Muscle layer of duodenum (tissue), 2 donors: ENCODE data around the gene THRA.

Experiments
- H3K27ac ChIP-seq: one replicate; pipeline ENCODE4 v1.7.0; 2013; ENCODE audit warnings: mild to moderate bottlenecking, low read length
- H3K27me3 ChIP-seq: one replicate; pipeline ENCODE4 v1.7.0; 2013; ENCODE audit warnings: low read depth, mild to moderate bottlenecking, control low read depth, low read length
- H3K36me3 ChIP-seq, 2 donors: one replicate each; pipeline ENCODE4 v1.7.0; 2013; ENCODE audit warnings: low read length in 2 of 2, control low read depth in 1 of 2, mild to moderate bottlenecking in 1 of 2; ENCODE audit not compliant: insufficient read depth in 2 of 2, control insufficient read depth in 1 of 2
- H3K4me1 ChIP-seq, 2 donors: one replicate each; pipeline ENCODE4 v1.7.0; 2013; ENCODE audit warnings: low read length in 2 of 2, mild to moderate bottlenecking in 2 of 2, control low read depth in 1 of 2, moderate library complexity in 1 of 2; ENCODE audit not compliant: insufficient read depth in 2 of 2, control insufficient read depth in 1 of 2
- H3K4me3 ChIP-seq, 2 donors: one replicate each; pipeline ENCODE4 v1.7.0; 2013; ENCODE audit warnings: low read length in 2 of 2, low read depth in 1 of 2, mild to moderate bottlenecking in 1 of 2
- H3K9me3 ChIP-seq, 2 donors: one replicate each; pipeline ENCODE4 v1.7.0; 2013; ENCODE audit warnings: low read length in 2 of 2, control low read depth in 1 of 2, mild to moderate bottlenecking in 1 of 2; ENCODE audit not compliant: control insufficient read depth in 1 of 2
- donor health status: healthy.

THRA gene

DNA sequence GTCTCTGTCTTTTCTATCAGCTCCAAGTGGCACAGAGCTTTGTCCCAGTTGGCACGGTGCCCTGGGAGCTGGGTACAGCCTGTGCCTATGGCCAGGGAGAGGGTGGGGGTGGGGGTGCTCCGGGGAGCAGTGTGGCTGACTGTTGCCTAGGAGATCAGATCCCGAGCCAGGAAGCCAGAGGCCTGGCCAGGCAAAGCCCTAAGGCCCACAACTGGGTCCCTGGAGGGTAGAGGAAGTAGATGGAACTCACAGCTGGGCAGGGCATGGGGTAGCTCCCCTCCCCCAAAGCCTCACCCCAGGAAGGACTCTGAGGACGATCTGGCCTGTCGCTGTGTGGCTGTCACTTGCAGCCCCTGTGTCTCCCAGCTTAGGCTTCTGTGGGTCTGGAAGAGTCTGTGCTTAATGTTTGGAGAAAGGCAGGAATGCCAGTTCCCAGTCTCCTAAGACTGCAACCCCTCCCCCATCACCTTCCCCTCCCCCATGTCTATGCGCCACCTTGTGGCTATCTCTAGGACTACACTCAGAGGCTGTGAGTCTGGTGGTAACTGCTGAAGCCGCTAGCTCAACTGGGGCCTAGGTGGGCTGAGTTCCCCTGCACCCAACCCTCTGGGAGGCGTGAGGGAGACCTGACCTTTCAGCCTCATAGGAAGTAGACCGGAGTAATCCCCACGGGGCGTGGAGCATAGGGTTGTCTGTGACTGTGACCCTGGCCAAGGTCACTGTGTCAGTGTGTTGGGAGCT, 12.6 kb downstream of the THRA start:
- peak overlapping the region; percentile 44 to 56 for H3K4me3 ChIP-seq
- H3K4me1 ChIP-seq, result peaks cover 57 to 65% of the 10 kb centered on the region in 2 donors
- H3K27me3 ChIP-seq, result no peaks in the 10 kb centered on the region
- no peaks in the 10 kb centered on the region for H3K9me3 ChIP-seq
- H3K36me3 ChIP-seq, result peaks cover 5 to 7% of the 10 kb centered on the region in 2 donors
- H3K27ac ChIP-seq, result peak overlapping the region; percentile 94

DNA sequence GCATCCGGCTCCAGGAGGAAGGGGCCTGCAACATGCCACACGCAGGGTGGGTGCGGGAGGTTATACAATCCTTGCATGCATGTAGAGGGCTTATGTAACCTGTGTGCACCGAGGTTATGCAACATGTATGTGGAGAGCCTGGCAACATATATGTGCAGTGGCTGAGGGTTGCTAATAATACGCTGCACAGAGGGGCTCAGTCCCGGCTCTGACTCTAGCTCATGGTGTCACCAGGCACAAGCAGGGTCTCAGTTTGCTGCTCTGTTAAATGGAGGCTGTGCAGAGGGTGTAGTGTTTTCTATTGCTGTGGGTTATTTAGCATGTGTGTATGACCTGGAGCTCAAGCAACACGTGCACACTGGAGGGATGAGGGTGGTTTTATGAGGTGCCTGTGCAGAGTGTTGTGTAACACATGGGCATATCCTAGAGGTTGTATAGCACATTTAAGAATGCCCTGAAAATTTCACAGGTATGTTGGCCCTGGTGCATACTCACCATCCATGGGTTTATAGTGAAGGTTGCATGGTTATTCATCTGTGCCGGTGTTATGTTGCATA, 13.3 kb downstream of the THRA start:
- Histone ChIP-seq H3K27me3 (no peaks in the 10 kb centered on the region), H3K36me3 (peaks cover 5 to 7% of the 10 kb centered on the region in 2 donors), H3K4me1 (peaks cover 51 to 59% of the 10 kb centered on the region in 2 donors), H3K9me3 (no peaks in the 10 kb centered on the region), H3K27ac (peak overlapping the region; percentile 94), H3K4me3 (peak overlapping the region; percentile 44 to 56)

DNA sequence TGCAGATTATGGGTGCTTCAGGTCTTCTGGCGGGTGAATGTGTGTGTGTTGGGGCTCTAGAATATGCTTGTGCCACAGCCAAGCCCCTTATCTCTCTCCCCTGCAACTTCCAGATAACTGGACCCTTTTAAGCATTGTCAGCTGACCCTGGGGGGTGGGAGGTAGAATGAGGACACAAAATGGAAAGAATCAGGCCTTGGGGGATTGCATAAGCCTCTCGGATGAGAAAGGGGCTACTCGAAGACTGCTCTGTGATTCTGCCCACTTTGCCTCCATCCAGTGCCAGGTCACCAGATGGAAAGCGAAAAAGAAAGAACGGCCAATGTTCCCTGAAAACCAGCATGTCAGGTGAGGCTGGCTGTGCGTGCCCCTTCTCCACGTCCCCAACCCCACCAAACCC, 13.8 kb downstream of the THRA start:
- Histone ChIP-seq H3K27ac (peak overlapping the region; percentile 94), H3K27me3 (no peaks in the 10 kb centered on the region), H3K9me3 (no peaks in the 10 kb centered on the region), H3K4me3 (peak overlapping the region in 1 of 2 donors; percentile 56), H3K4me1 (peaks cover 46 to 53% of the 10 kb centered on the region in 2 donors), H3K36me3 (peaks cover 5 to 7% of the 10 kb centered on the region in 2 donors)

DNA sequence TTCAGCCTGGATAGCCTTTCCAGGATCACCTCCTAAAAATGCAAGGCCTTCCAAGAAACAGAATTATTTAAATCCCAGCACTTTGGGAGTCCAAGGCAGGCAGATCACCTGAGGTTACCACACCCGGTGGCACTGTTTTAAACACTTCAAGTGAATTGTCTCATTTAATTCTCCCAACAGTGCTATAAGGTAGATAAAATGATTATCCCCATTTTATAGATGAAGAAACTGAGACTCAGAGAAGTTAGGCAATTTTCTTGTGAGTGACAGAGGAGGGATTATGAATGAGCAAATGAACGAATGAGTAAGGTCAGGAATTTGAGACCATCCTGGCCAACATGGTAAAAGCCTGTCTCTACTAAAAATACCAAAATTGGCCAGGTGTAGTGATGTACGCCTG, 16.8 kb downstream of the THRA start:
- Histone ChIP-seq H3K4me1 (peaks cover 22 to 23% of the 10 kb centered on the region in 2 donors), H3K27ac (no peak overlapping the region), H3K9me3 (no peaks in the 10 kb centered on the region), H3K27me3 (no peaks in the 10 kb centered on the region), H3K4me3 (no peak overlapping the region), H3K36me3 (peaks cover 10 to 18% of the 10 kb centered on the region in 2 donors)

DNA sequence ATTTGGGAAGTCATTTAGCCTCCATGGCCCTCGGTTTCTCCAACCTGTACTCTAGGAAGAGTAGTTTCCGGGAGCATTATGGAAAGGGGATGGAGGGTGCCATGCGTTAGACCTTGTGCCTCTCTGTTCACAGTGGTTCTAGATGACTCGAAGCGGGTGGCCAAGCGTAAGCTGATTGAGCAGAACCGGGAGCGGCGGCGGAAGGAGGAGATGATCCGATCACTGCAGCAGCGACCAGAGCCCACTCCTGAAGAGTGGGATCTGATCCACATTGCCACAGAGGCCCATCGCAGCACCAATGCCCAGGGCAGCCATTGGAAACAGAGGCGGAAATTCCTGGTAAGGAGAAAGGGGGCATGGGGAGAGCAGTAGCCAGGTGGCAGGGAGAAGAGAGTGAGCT, 21.7 kb downstream of the THRA start:
- Histone ChIP-seq H3K4me1 (peaks cover 0 to 14% of the 10 kb centered on the region in 2 donors), H3K27ac (no peak overlapping the region), H3K4me3 (no peak overlapping the region), H3K9me3 (no peaks in the 10 kb centered on the region), H3K27me3 (no peaks in the 10 kb centered on the region), H3K36me3 (peaks cover 35 to 52% of the 10 kb centered on the region in 2 donors)

DNA sequence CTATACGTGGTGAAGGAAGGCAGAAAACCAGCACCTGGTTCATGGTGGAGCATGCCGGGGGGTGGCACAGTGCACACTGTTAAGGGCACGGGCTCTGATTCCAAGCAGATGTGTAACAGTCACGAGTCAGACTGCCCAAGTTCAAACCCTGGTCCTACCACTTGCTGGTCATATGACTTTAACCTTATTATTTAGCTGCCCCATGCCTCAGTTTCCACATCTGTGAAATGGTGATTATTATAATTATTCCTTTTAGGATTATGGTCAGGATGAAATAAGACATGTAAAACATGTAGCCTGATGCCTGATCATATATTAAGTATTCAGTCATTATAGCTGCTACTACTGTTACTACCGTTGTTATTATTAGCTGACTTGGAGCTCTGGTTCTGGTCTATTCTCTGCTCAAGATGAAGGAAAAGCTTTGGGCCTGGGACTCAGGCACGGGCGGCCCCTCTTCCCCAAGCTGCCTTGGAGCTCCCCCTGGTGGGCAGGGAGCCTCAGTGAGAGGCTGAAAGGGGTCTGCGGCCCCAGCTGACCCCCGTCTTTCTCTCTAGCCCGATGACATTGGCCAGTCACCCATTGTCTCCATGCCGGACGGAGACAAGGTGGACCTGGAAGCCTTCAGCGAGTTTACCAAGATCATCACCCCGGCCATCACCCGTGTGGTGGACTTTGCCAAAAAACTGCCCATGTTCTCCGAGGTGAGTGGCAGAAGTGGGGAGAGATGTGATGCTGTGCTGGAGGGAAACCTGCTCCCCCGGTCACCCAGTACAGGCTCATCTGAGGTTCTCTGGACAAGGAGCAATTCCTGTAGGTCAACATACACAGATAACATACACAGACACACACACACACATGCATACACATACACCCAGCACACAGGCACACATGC, 23.6 kb downstream of the THRA start:
- Histone ChIP-seq H3K36me3 (peaks cover 39 to 57% of the 10 kb centered on the region in 2 donors), H3K4me1 (peaks cover 0 to 32% of the 10 kb centered on the region in 2 donors), H3K27me3 (no peaks in the 10 kb centered on the region), H3K9me3 (no peaks in the 10 kb centered on the region), H3K27ac (no peak overlapping the region), H3K4me3 (no peak overlapping the region)

DNA sequence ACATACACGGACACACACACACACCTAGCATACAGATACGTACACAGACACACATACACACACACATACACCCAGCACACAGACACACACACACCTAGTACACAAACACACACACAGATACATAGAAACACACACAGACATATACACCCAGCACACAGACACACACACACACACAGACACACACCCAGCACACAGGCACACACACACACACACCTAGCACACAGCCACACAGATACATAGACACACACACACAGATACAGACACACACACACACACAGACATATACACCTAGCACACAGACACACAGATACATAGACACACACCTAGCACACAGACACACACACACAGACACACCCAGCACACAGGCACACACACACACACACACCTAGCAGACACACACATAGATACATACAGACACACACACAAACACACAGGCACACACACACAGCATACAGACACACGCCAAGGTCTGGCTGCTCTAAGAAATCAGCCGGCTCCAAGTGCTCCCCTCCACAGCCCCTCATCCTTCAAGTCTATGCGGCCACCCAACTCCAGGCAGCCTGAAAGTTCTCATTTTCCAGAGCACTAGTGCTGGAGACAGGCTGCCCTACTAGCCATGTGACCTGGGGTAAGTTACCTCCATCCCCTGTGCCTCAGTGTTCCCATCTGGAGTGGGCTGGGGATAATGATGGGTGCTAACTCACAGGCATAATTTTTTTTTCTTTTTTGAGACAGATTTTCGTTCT, 24.5 kb downstream of the THRA start:
- peaks cover 0 to 39% of the 10 kb centered on the region in 2 donors for H3K4me1 ChIP-seq
- H3K4me3 ChIP-seq, result no peak overlapping the region
- H3K36me3 ChIP-seq, result peaks cover 39 to 57% of the 10 kb centered on the region in 2 donors
- H3K9me3 ChIP-seq, result no peaks in the 10 kb centered on the region
- no peak overlapping the region for H3K27ac ChIP-seq
- H3K27me3 ChIP-seq, result no peaks in the 10 kb centered on the region

DNA sequence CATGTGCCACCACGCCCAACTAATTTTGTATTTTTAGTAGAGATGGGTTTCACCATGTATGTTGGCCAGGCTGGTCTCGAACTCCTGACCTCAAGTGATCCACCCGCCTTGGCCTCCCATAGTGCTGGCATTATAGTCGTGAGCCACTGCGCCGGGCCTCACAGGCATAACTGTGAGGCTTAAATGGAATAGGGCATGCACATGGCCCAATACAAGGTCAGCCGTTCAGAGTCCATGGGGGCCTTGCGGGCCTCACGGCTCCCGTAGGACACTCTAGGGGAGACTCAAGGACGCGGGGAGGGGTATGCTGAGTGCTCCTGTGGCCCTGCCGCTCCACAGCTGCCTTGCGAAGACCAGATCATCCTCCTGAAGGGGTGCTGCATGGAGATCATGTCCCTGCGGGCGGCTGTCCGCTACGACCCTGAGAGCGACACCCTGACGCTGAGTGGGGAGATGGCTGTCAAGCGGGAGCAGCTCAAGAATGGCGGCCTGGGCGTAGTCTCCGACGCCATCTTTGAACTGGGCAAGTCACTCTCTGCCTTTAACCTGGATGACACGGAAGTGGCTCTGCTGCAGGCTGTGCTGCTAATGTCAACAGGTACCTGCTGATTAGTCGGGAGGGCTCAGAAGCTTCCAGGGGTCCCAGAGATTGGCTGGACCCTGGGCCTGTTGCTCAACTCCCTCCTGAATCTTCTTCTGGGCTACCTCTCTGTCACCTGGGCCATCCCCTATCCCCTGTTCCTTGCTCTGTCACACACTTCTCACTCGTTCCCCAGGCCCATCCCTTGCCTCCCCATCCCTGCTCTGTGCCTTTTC, 25.3 kb downstream of the THRA start:
- Histone ChIP-seq H3K36me3 (peaks cover 39 to 60% of the 10 kb centered on the region in 2 donors), H3K9me3 (no peaks in the 10 kb centered on the region), H3K27ac (no peak overlapping the region)

DNA sequence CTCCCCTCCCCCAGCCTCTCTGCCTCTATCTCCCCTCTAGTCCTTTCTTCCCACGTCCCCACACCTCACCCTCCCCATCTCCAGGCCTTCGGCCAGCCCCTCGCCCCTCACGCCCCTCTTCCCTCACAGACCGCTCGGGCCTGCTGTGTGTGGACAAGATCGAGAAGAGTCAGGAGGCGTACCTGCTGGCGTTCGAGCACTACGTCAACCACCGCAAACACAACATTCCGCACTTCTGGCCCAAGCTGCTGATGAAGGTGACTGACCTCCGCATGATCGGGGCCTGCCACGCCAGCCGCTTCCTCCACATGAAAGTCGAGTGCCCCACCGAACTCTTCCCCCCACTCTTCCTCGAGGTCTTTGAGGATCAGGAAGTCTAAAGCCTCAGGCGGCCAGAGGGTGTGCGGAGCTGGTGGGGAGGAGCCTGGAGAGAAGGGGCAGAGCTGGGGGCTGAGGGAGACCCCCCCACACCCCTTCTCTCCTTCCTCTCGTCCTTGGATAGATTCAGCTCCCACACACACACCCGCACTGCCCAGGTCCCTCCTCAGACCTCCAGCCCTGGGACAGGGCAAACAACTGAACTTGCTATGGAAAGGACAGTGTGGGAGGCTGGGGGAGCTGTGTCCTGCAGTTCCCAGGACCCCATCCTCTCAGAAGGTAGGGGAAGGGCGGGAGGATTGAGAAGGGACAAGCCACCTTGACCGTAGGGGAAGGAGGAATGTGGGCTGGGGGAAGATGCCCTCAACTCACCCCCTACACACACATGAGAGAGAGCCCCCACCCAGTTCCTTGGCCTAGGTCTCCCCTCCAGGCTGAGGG, 26.5 kb downstream of the THRA start:
- Histone ChIP-seq H3K27me3 (no peaks in the 10 kb centered on the region), H3K27ac (no peak overlapping the region), H3K36me3 (peaks cover 49 to 61% of the 10 kb centered on the region in 2 donors), H3K4me1 (peaks cover 0 to 58% of the 10 kb centered on the region in 2 donors), H3K9me3 (no peaks in the 10 kb centered on the region), H3K4me3 (no peak overlapping the region)

More for the DNA sequence above, 25.3 kb downstream of the THRA start:
- no peak overlapping the region for H3K4me3 ChIP-seq
- no peaks in the 10 kb centered on the region for H3K27me3 ChIP-seq
- peaks cover 0 to 47% of the 10 kb centered on the region in 2 donors for H3K4me1 ChIP-seq
